ENCODE results near the gene DISP1.

Gene DISP1, protein sequence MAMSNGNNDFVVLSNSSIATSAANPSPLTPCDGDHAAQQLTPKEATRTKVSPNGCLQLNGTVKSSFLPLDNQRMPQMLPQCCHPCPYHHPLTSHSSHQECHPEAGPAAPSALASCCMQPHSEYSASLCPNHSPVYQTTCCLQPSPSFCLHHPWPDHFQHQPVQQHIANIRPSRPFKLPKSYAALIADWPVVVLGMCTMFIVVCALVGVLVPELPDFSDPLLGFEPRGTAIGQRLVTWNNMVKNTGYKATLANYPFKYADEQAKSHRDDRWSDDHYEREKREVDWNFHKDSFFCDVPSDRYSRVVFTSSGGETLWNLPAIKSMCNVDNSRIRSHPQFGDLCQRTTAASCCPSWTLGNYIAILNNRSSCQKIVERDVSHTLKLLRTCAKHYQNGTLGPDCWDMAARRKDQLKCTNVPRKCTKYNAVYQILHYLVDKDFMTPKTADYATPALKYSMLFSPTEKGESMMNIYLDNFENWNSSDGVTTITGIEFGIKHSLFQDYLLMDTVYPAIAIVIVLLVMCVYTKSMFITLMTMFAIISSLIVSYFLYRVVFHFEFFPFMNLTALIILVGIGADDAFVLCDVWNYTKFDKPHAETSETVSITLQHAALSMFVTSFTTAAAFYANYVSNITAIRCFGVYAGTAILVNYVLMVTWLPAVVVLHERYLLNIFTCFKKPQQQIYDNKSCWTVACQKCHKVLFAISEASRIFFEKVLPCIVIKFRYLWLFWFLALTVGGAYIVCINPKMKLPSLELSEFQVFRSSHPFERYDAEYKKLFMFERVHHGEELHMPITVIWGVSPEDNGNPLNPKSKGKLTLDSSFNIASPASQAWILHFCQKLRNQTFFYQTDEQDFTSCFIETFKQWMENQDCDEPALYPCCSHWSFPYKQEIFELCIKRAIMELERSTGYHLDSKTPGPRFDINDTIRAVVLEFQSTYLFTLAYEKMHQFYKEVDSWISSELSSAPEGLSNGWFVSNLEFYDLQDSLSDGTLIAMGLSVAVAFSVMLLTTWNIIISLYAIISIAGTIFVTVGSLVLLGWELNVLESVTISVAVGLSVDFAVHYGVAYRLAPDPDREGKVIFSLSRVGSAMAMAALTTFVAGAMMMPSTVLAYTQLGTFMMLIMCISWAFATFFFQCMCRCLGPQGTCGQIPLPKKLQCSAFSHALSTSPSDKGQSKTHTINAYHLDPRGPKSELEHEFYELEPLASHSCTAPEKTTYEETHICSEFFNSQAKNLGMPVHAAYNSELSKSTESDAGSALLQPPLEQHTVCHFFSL (N-terminal part only)

DNA sequence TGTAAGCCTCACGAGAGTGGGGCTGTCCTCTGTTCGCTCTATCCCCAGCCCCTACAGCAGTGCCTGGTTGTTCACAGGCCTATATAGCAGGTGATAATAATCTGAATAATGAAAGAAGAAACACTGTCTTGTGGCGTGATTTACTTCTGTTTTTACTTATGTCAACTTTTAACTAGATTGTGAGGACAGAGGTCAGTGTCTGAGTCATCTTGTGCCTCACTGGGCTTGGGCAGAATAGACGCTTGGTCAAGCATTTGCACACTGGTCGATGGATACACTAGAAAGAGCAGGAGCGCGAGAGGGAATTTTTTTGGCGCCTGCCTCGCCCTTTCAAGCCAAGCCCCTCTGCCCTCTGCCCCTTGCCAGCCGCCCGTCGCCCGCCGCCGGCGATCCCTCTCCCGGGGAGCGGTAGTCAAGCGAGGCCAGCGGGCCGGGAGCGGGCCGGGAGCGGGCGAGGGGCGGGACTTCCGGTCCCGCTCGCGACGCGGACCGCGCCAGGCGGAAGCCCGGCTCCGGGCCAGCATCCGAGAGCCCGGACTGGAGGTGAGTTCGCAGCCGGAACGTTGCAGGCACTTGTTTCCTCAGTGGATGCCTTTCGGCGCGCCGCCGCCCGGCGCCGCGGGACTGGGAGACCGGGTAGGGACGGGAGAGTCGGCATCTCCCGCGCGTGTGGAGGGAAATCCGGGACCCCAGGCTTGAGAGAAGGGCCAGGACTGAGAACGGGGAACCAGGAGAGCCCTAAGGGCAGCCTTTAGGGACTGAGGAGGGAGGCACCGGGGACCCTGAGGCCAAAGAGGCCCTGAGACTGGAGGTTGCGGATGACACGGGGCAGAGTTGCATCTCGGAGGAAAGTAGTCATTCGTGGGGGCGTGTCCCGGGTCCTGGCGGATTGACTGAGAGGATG is at the start of gene DISP1:
Gene DISP1 (plus strand): TSS at position 504 of the 904 bp plus-strand sequence. CDS start 127,785 bp downstream, outside the sequence.
- peak; percentile 70 for DNase-seq (ENCODE audit: low spot score)

DNA sequence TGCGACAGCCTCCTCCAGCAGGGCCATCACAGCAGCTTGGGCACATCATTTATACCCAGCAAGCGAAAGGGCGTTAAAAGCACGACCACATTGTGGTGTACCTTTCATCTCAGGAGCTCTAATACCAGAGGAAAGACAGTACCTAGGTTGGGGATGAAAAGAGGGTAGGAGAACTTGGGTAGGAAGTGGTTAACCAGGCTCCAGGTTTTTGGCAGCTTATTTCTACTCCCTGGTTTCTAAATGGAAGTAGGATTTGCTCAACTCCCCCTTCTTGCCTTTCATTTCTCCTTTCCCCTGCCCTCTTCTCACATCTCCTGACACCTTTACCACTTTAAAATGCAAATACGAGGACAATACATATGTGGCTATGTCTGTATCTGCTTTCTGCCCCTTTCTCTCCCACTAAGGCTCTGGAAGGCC is 47.7 kb upstream of the DISP1 start:
- DNase-seq (ENCODE audit: low spot score) = no peak

DNA sequence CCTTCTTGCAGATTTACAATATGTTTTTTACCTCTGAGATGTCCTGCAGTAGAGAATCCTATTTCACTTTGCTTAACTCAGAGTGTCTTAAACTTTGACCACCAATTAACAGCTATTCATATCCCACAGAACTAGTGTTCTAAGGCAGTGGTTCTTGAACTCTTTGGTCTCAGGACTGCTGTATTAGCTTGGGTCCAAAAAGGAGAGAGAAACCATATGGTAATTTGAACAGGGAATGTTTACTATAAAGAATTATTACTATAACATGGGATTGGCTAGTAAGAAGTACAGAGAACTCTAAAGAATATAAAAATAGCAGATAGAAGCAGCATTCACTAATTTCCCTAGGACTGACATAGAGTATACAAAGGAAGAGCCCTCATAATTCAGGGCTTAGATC is 46.2 kb upstream of the DISP1 start:
- no peak for DNase-seq (ENCODE audit: low spot score)

DNA sequence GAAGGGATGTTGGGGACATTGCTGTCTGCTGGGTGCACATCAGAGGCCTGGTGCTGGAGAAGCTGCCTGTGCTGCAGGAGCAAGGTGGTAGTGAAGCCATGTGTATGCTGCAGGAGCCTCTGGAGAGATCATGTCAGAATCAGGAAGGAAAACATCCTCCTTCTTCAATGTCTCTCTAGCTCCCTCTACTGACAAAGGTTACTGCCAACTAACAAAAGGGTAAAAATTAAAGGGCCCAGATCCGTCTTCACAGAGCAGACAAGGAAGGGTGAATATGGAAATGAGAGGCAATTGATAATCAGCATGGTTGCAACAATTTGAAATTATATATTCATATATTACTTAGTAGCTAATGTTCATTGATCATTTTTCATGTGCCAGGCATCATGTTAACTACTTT is 45.7 kb upstream of the DISP1 start:
- DNase-seq (ENCODE audit: low spot score) = no peak

DNA sequence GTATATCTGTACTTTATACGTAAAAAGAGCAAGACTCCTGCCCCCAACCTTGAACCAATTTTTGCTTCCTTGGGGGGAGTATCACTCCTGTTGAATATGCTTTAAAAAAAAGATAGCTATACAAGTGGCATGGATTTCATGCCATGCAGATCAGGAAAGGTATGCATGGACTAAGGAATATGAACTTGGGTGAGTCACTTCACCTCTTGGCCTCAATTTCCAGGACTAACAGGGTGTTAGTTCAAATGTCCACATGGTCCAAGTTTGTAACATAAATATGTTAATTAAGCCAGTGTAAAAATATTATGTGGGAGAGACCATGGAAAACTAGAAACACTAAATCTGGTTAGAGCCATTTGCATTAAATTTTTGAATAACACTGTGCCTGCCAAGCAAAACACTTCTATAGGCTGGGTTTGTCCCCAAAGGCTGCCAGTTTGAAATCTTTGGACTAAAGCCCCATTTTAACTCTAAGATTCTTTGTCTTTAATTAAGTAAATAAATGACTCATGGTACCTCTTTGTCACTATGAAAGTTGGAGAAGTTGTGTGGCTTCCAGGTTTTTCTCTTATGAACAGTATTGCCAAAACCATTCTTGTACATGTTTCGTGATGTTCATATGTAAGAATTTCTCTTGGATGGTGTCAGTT is 44.7 kb upstream of the DISP1 start:
- DNase-seq (ENCODE audit: low spot score) = no peak

DNA sequence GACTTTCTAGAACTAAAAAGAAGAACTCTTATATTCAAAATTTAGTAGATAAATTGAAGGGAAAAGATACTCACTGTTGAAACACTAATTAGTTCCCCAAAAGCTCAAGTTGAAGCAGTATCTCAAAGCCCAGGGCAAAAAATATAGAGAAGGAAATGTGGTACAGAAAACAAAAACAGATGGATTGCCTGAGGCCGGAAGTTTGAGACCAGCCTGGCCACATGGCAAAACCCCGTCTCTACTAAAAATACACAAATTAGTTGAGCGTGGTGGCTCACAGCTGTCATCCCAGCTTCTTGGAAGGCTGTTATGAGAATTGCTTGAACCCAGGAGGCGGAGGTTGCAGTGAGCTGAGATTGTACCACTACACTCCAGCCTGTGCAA is 41.9 kb upstream of the DISP1 start:
- peak; percentile 72 for DNase-seq (ENCODE audit: low spot score)

DNA sequence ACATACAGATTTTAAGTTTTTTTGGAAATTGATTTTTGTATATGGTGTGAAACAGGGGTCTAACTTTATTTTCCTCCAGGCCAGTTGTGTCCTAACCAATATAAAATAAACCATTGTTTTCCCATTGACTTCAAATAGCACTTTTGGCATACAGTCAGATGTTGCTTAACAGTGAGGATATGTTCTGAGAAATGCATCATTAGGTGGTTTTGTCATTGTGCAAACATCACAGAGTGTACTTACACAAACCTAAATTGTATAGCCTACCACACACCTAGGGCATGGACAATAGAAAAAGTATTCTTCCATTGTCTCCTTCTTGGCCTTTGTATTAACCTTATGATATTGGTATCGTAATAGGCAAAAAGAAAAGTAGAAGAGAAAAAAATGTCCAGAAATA is 37.4 kb upstream of the DISP1 start:
- DNase-seq (ENCODE audit: low spot score) = no peak

DNA sequence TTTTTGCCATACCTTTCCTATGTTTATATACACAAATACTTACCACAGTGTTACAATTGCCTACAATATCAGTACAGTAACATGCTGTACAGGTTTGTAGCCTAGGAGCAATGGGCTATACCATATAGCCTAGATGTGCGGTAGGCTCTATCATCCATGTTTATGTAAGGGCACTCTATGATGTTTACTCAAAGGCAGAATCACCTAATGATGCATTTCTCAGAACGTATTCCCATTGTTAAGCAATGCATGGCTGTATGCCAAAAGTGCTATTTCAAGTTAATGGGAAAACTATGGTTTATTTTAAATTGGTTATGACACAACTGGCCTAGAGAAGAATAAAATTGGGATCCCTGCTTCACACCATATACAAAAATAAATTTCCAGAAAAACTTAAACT is 36.9 kb upstream of the DISP1 start:
- DNase-seq (ENCODE audit: low spot score) = no peak

DNA sequence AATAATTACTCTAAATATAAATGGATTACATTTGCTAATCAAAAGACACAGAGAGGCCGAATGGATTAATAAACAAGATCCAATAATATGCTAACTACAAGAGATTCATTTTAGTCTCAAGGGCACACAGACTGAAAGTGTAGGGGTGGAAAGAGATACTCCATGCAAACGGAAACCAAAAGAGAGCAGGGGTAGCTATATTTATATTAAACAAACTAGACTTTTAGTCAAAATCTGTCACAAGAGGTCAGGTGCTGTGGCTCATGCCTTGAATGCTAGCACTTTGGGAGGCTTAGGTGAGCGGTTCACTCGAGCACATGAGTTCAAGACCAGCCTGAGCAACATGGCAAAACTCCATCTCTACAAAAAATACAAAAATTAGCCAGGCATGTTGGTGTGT is 33.6 kb upstream of the DISP1 start:
- no peak for DNase-seq (ENCODE audit: low spot score)

DNA sequence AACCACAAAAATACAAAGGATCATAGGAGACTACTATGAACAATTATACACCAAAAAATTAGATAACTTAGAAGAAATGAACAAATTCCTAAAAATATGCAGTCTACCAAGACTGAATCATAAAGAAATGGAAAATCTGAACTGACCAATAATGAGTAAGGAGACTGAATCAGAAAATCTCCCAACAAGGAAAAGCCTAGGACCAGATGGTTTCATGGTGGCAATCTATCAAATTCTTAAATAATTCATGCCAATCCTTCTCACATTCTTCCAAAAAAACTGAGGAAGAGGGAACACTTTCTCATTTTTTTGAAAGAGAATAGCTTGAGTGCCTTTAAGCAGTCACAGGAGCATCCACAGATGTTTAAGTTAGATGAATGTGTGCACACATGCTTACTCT is 31.8 kb upstream of the DISP1 start:
- no peak for DNase-seq (ENCODE audit: low spot score)

DNA sequence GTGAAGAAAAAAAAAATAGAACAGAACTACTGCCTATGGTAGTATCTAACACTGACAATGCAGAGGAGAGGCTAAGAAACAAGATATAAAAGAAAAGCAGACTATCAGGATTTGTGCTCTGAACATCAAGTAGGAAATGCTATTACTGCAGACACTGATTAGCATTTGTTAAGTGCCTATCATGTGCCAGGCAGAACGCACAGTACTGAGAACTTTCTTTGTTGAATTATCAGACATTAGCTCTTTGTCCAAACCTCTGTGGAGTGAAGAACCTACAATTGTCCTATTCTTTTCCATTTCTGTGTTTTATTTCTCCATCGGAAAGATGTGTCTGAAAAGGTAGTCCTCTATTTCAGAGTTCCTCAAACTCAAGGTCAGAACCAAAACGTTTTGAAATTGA is 30.5 kb upstream of the DISP1 start:
- DNase-seq (ENCODE audit: low spot score) = peak; percentile 88

DNA sequence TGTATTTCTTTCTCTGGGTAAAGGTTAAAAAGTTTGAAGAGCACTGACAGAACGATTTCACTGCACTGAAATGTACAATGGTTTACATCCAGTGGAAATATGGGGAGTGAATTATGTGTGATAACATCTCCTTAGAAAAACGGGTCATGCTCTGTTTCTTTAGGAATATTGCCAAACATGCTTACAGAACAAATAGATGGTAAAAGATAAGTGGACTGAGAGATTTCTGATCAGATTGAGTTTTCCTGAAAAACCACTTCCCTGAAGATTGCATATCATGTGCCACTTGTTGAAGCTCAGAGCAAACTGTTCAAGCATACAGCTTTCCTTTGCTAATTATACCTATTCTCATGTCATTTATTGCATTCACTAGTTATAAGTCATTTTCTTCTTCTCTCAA is 29.9 kb upstream of the DISP1 start:
- peak; percentile 30 for DNase-seq (ENCODE audit: low spot score)

DNA sequence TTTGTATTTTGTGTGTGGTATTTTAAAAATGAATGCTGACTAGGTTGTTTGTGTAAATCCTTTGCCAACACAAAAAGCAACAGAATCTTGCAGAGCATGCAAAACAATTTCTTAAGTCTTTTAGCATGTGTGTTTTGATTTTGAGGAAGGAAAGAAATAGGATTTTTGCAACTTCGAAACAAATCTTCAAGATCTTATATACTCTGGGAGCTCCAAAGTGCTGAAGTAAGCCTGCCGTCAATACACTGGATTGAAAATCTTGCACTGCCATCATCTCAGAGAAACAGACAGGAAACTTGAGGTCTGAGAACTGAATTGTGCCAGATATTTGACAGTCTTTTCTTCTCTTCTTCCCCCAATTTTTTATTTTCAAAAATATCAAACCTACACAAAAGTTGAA is 29.3 kb upstream of the DISP1 start:
- DNase-seq (ENCODE audit: low spot score) = peak; percentile 39

DNA sequence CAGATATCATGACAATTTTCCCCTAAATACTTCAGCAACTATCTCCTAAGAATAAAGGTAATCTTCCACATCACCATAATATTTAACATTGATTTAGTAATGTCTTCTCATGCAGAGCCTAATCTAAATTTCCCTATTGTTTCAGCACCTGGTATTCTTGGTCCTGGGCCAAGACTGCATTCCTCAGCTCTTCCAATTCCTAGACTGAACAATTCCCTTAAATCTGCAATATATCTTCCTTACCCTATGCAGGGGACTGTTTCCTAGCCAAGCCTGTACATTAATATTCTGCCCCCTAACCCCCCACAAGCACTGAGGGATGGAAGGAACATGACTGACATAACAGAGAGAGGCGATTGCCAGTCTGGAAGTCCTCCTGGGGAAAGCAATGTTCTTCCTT is 28.7 kb upstream of the DISP1 start:
- DNase-seq (ENCODE audit: low spot score) = no peak

DNA sequence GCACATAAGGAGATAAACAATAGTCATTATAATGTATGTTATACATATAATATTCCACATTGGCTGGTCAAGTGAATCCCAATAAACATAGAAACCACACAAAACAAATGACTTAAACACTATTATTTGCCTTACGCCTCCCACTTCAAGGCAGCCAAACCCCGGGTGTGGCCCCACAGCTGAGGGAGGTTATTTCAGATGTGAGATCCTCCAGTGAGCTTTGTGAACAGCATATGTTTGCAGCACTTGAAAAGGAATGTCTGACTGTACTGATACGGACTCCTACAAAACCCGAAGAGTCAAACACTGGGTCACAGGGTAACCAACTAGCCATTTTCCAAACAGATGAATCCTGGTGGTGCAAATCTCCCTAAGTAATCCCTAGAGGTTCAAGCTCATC is 27.1 kb upstream of the DISP1 start:
- DNase-seq (ENCODE audit: low spot score) = no peak

DNA sequence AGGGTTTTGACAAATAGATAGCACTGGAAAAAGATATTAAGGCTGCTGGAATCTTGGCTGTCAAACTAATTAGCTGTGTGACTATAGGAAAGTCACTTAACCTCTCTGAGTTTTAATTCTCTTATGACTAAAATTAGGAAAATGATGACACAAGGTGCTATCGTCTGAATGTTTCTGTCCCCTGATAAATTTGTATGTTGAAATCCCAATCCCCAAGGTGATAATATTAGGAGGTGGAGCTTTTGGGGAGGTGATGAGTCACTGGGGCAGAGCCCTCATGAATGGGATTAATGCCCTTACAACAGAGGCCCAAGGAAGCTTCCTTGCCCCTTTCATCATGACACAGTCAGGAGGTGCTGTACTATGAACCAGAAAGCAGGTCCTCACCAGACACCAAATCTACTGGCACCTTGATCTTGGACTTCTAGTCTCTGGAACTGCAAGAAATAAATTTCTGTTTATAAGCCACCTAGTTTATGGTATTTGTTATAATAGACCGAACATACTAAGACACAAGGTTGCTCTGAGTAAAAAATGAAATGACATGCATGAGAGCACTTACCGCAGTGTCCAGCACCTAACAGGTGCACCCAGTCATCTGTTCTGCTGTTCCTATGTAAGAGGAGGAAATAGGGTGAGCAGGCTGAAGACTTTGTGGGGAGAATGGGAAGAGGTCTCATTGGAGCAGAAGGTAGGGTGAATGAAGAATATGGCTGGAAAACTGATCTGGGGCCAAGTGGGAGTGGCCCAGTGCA is 26.3 kb upstream of the DISP1 start:
- no peak for DNase-seq (ENCODE audit: low spot score)

DNA sequence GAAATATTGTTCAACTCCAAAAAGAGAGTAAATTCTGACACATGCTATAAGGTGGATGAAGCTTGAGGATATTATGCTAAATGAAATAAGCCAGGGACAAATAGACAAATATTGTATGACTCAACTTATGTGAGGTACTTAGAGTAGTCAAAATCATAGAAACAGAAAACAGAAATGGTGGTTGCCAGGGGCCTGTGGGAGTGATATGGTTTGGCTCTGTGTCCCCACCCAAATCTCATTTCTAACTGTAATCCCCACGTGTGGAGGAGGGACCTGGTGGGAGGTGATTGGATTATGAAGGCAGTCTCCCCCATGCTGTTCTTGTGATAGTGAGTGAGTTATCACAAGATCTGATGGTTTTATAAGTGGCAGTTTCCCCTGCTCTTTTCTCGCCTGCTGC is 24.7 kb upstream of the DISP1 start:
- DNase-seq (ENCODE audit: low spot score) = no peak

DNA sequence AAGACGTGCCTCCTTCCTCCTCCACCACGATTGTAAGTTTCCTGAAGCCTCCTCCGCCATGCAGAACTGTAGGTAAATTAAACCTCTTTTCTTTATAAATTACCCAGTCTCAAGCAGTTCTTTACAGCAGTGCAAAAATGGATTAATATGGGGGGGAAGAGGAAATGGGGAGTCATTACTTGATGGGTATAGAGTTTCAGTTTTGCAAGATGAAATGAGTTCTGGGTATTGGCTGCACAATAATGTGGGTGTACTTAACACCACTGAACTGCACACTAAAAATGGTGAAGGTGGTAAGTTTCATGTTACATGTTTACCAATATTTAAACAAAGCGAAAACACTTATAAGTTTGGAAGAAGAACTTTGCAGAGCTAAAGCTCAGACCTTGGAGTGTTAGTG is 24.3 kb upstream of the DISP1 start:
- no peak for DNase-seq (ENCODE audit: low spot score)

DNA sequence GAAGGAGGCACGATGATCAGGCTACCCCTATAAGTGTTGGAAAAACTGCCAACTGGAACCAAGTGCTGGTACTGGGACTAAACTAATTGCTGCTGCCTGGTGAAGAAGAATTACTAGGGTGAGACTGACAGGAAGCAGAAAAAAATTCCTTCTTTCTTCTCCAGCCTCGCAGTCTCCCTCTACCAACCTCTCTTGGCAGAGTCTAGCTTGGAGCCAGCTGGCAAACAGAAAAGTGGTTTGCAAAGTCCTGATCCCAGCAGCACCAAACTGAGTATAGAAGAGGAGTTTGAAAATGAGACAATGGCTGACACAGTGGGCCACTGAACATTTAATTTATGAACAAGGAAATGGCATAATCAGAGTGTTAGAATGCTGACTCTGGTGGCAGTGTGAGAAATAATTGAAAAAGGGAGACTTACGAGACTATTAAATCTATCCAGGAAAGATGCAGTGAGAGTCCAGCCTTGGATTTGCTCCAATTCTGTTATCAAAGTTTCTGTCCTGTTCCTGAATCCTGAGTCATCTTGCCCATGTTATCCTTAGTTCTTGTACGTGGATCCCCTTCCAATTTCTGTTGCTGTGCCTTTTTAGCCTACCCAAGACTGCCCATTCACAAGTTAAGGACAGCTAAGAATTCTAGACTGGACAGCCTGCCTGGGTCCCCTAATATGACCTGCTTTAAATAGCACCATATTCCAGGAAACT is 23.7 kb upstream of the DISP1 start:
- DNase-seq (ENCODE audit: low spot score) = no peak

Data from pons (tissue), 1 donor.